ENCODE results near the gene LCE1A. TPM values are rescaled to one million over a fixed set of nuclear protein-coding genes. Genes with fewer than 3 reads are reported as not detected.

The LCE1A gene
- total and polyA plus RNA-seq, 2 of the 8 experiments (the other 6 are each of a cell fraction or from before 2014, with no cell fraction given), result not detected

DNA sequence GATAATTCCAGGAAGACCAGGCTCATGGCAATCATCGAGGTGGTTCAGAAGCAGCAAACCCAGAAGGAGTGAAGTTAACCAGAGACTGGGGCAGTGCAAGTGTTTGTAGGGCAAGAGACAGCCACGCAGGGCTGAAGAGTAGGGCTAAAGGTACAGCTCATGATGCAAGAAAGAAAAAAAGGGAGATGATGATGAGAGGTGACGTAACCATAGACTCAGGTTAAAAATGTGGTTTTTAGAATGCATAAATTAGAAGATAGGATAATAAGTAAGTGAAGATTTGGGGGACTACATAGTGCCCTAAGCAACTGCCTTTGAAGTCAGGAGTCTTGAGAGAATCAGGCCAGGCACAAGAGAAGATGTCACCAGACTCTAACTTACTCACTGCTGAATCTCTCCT is 32.9 kb downstream of the LCE1A start:
- WGBS, 2 experiments (ENCODE audit: extremely low coverage in 1 of 2, insufficient coverage in 1 of 2, insufficient read length in 1 of 2, insufficient replicate concordance in 2 of 2, low coverage in 1 of 2, low lambda C conversion rate in 2 of 2, missing lambda C conversion rate in 1 of 2), result 68 to 100% methylated on average over 1 to 3 of the region's 3 CpGs
- Histone ChIP-seq H2BK5ac (ENCODE audit: low read depth, low read length) (no peak overlapping the region), H2BK120ac (replicated peaks; ENCODE audit: low read depth, low read length) (no peak overlapping the region), H3K4me3 (ENCODE audit: extremely low read depth in 1 of 4, insufficient read depth in 2 of 4, low read depth in 3 of 4, low read length in 4 of 4) (no peak overlapping the region), H3K56ac (replicated peaks; ENCODE audit: insufficient read length, low read depth, low read length) (no peak overlapping the region), H3K23ac (ENCODE audit: insufficient read length) (no peak overlapping the region), H3K36me3 (ENCODE audit: control insufficient read depth in 2 of 4, insufficient read depth in 4 of 4, low read length in 3 of 4) (peaks cover 0 to 3% (median 0%) of the 10 kb centered on the region in 4 experiments; a peak in 1 of 8 replicates), H4K5ac (ENCODE audit: insufficient read length, low read depth, low read length) (no peak overlapping the region), H3K4me1 (replicated peaks in 1 of 4; ENCODE audit: control insufficient read depth in 3 of 4, insufficient read depth in 4 of 4, low read length in 3 of 4) (no peaks in the 10 kb centered on the region), H3K4ac (replicated peaks; ENCODE audit: insufficient read length, low read depth, low read length) (no peak overlapping the region), H3K79me2 (ENCODE audit: control insufficient read depth in 1 of 2, insufficient read depth in 2 of 2, low read length in 2 of 2) (no peaks in the 10 kb centered on the region), H3K9ac (replicated peaks in 1 of 4; ENCODE audit: extremely low read depth in 1 of 4, low read depth in 3 of 4, low read length in 3 of 4) (no peak overlapping the region), H3K4me2 (ENCODE audit: insufficient read depth in 1 of 2, low read depth in 2 of 2, low read length in 2 of 2) (no peak overlapping the region), H4K91ac (replicated peaks; ENCODE audit: insufficient read length, low read length) (no peak overlapping the region), H3K27me3 (replicated peaks in 1 of 4; ENCODE audit: control insufficient read depth in 3 of 4, extremely low read depth in 1 of 4, insufficient read depth in 3 of 4, low read length in 3 of 4) (no peaks in the 10 kb centered on the region), H3K14ac (ENCODE audit: insufficient read length) (no peak overlapping the region), H4K20me1 (replicated peaks in 1 of 2; ENCODE audit: control insufficient read depth in 1 of 2, insufficient read depth in 2 of 2, low read length in 2 of 2) (no peaks in the 10 kb centered on the region), H2AK5ac (ENCODE audit: low read depth, low read length) (no peak overlapping the region), H2BK15ac (ENCODE audit: low read length) (no peak overlapping the region), H3K23me2 (ENCODE audit: low read depth, low read length) (no peaks in the 10 kb centered on the region), H3K79me1 (ENCODE audit: low read depth, low read length) (no peaks in the 10 kb centered on the region), H4K8ac (ENCODE audit: extremely low read depth, insufficient read depth, low read length) (no peak overlapping the region), H3K18ac (ENCODE audit: extremely low read depth, low read length) (no peak overlapping the region), H2BK12ac (ENCODE audit: low read depth, low read length) (no peak overlapping the region), H2AFZ (ENCODE audit: low read length) (no peak overlapping the region), H3K9me3 (ENCODE audit: insufficient read depth in 2 of 2, low read depth in 1 of 2, low read length in 1 of 2) (peaks cover 67 to 81% of the 10 kb centered on the region in 2 experiments), H3K27ac (ENCODE audit: low read depth, low read length) (no peak overlapping the region), H2BK20ac (ENCODE audit: low read length) (no peak overlapping the region)
- ChIA-PET POLR2A (ENCODE audit: partially characterized antibody) (no interaction called here), CTCF (ENCODE audit: partially characterized antibody) (interaction anchor here (0.6 kb wide), 1 partner anchor 9 kb away, joined by 3 read pairs; no protein-coding TSS in a partner anchor)
- TF ChIP-seq RNF2 (IDR thresholded peaks at IDR 0.05; ENCODE audit: borderline replicate concordance, low read depth, low read length, missing control alignments, poor library complexity, severe bottlenecking), result no peak
- no peak for TF ChIP-seq GABPA (IDR thresholded peaks at IDR 0.05; ENCODE audit: borderline replicate concordance, insufficient read depth, low read length)
- no peak for TF ChIP-seq SIRT6 (IDR thresholded peaks at IDR 0.05; ENCODE audit: low read length)
- TF ChIP-seq EGR1 (IDR thresholded peaks at IDR 0.05; ENCODE audit: borderline replicate concordance, low read depth, low read length), result no peak
- no peak for TF ChIP-seq CHD1 (IDR thresholded peaks at IDR 0.05; ENCODE audit: low read depth, low read length)
- DNase-seq (ENCODE audit: low read depth in 1 of 2, low spot score in 2 of 2) (no peak), FAIRE-seq (no peak)
